SK-N-SH treated with all-trans-retinoic acid at 6 μM for 48 hours (cell line): ENCODE measurements around the gene SARS2.

Experiments
- ATAC-seq: fragments of 200-7000 bp; cut with Tn5 transposase; 3 replicates; pipeline ENCODE4 v1.9.1; 2020; ENCODE audit warnings: mild to moderate bottlenecking, moderate library complexity
- ARNTL ChIP-seq: fragments of 450-650 bp; formaldehyde crosslinking; IDR thresholded peaks from 2 replicates; pipeline ENCODE4 v1.5.0; 2020; ENCODE audit warnings: low read depth, mild to moderate bottlenecking, moderate library complexity, borderline replicate concordance
- CSDC2 ChIP-seq: fragments of 250-450 bp; sonication (Bioruptor Pico); IDR thresholded peaks from 2 replicates; pipeline ENCODE4 v1.5.0; 2020; ENCODE audit warnings: mild to moderate bottlenecking, moderate library complexity
- CSRNP3 ChIP-seq: fragments of 250-450 bp; sonication (Bioruptor Pico); IDR thresholded peaks from 2 replicates; pipeline ENCODE4 v1.5.1; 2021; ENCODE audit warnings: mild to moderate bottlenecking, moderate library complexity
- GLIS3 ChIP-seq: fragments of 250-450 bp; sonication (Bioruptor Pico); IDR thresholded peaks from 2 replicates; pipeline ENCODE4 v1.5.0; 2020; ENCODE audit warnings: mild to moderate bottlenecking, moderate library complexity
- OSR1 ChIP-seq: fragments of 250-450 bp; sonication (Bioruptor Pico); IDR thresholded peaks from 2 replicates; pipeline ENCODE4 v1.8.0; 2022; ENCODE audit warnings: moderate library complexity, mild to moderate bottlenecking, inconsistent platforms
- PATZ1 ChIP-seq: fragments of 250-450 bp; sonication (Bioruptor Pico); IDR thresholded peaks from 2 replicates; pipeline ENCODE4 v1.8.0; 2020; ENCODE audit warnings: mild to moderate bottlenecking, moderate library complexity, borderline replicate concordance
- RARB ChIP-seq: fragments of 250-450 bp; sonication (Bioruptor Pico); IDR thresholded peaks from 2 replicates; pipeline ENCODE4 v1.8.0; 2021; ENCODE audit warnings: mild to moderate bottlenecking, moderate library complexity
- SNAI2 ChIP-seq: fragments of 250-450 bp; sonication (Bioruptor Pico); IDR thresholded peaks from 2 replicates; pipeline ENCODE4 v1.5.0; 2020; ENCODE audit warnings: mild to moderate bottlenecking, moderate library complexity
- TCF4 ChIP-seq: fragments of 250-450 bp; sonication (Bioruptor Pico); IDR thresholded peaks from 2 replicates; pipeline ENCODE4 v1.8.0; 2021; ENCODE audit warnings: mild to moderate bottlenecking, moderate library complexity, borderline replicate concordance
- TOX ChIP-seq: fragments of 250-450 bp; sonication (Bioruptor Pico); IDR thresholded peaks from 2 replicates; pipeline ENCODE4 v1.8.0; 2021; ENCODE audit warnings: mild to moderate bottlenecking, moderate library complexity, borderline replicate concordance
- TSHZ2 ChIP-seq: fragments of 250-450 bp; sonication (Bioruptor Pico); IDR thresholded peaks from 2 replicates; pipeline ENCODE4 v1.5.0; 2020; ENCODE audit warnings: mild to moderate bottlenecking, moderate library complexity
- ZC3H10 ChIP-seq: fragments of 250-450 bp; sonication (Bioruptor Pico); IDR thresholded peaks from 2 replicates; pipeline ENCODE4 v1.5.1; 2021; ENCODE audit warnings: mild to moderate bottlenecking, moderate library complexity
- ZFP3 ChIP-seq: fragments of 250-450 bp; sonication (Bioruptor Pico); IDR thresholded peaks from 2 replicates; pipeline ENCODE4 v1.5.0; 2020; ENCODE audit warnings: mild to moderate bottlenecking, moderate library complexity
- ZFP30 ChIP-seq: fragments of 450-650 bp; formaldehyde crosslinking; IDR thresholded peaks from 2 replicates; pipeline ENCODE4 v1.5.0; 2022; ENCODE audit warnings: mild to moderate bottlenecking, moderate library complexity
- ZNF70 ChIP-seq: fragments of 450-650 bp; formaldehyde crosslinking; IDR thresholded peaks from 2 replicates; pipeline ENCODE4 v1.5.0; 2020; ENCODE audit warnings: mild to moderate bottlenecking, moderate library complexity
- ZNF8 ChIP-seq: fragments of 450-650 bp; formaldehyde crosslinking; IDR thresholded peaks from 2 replicates; pipeline ENCODE4 v1.5.0; 2020; ENCODE audit warnings: mild to moderate bottlenecking, moderate library complexity

Gene SARS2

GRCh38 chr19:38915329-38916321, 14.9 kb downstream of the SARS2 start:
- no peak for ATAC-seq
- TF ChIP-seq ZNF8 (no peak), CSDC2 (CRISPR knock-in tag) (no peak), ARNTL (CRISPR knock-in tag) (no peak), TSHZ2 (CRISPR knock-in tag) (no peak), PATZ1 (CRISPR knock-in tag) (no peak), RARB (no peak), ZFP3 (CRISPR knock-in tag) (no peak), OSR1 (CRISPR knock-in tag) (no peak), SNAI2 (no peak), TCF4 (no peak), ZNF70 (CRISPR knock-in tag) (no peak), GLIS3 (CRISPR knock-in tag) (no peak)

- TF ChIP-seq ZNF70 (CRISPR knock-in tag) (no peak), RARB (no peak), TOX (CRISPR knock-in tag) (no peak), ZFP30 (CRISPR knock-in tag) (no peak), TCF4 (no peak), ZNF8 (no peak), CSDC2 (CRISPR knock-in tag) (no peak), CSRNP3 (CRISPR knock-in tag) (no peak)
- no peak for ATAC-seq
Observed at GRCh38 chr19:38913958-38914357, 16.6 kb downstream of the SARS2 start.

- ATAC-seq = no peak; the same call in 2 of the 3 replicates
- TF ChIP-seq ZFP30 (CRISPR knock-in tag) = no peak
- no peak for TF ChIP-seq CSDC2 (CRISPR knock-in tag)
- TF ChIP-seq SNAI2 = no peak
- no peak for TF ChIP-seq TSHZ2 (CRISPR knock-in tag)
- no peak for TF ChIP-seq OSR1 (CRISPR knock-in tag)
- no peak for TF ChIP-seq ZC3H10 (CRISPR knock-in tag)
- TF ChIP-seq ZFP3 (CRISPR knock-in tag) = no peak
- TF ChIP-seq TOX (CRISPR knock-in tag) = no peak
- no peak for TF ChIP-seq CSRNP3 (CRISPR knock-in tag)
- TF ChIP-seq TCF4 = no peak
- TF ChIP-seq RARB = no peak
Observed at GRCh38 chr19:38912600-38913514, 17.7 kb downstream of the SARS2 start.
